ENCODE data around the gene IFITM5. TPM values are rescaled to one million over a fixed set of nuclear protein-coding genes. Genes with fewer than 3 reads are reported as not detected.

IFITM5 gene
- total and polyA plus RNA-seq, 9 of the 15 experiments (the other 6 are each of a cell fraction or from before 2014, with no cell fraction given) = 0.19 TPM; not detected in 8

- TF ChIP-seq ZBTB40 (IDR thresholded peaks at IDR 0.05) (peak; percentile 59; the same call in 1 of the 2 replicates), ZBTB40 (CRISPR knock-in tag; IDR thresholded peaks at IDR 0.05) (no peak), ATF2 (CRISPR knock-in tag; IDR thresholded peaks at IDR 0.05) (no peak), ATF7 (IDR thresholded peaks at IDR 0.05) (peak; percentile 22; the same call in 1 of the 2 replicates), HLTF (IDR thresholded peaks at IDR 0.05) (no peak), E2F6 (IDR thresholded peaks at IDR 0.05; ENCODE audit: borderline replicate concordance in 1 of 2, extremely low read depth in 1 of 2, insufficient read depth in 1 of 2, insufficient read length in 1 of 2, low read depth in 1 of 2, low read length in 1 of 2, poor library complexity in 1 of 2, severe bottlenecking in 1 of 2) (peak; percentile 44 to 57), MYBL2 (IDR thresholded peaks at IDR 0.05; ENCODE audit: low read depth) (no peak), MYBL2 (CRISPR knock-in tag; IDR thresholded peaks at IDR 0.05; ENCODE audit: borderline replicate concordance) (no peak), ATF4 (CRISPR knock-in tag; IDR thresholded peaks at IDR 0.05) (no peak), TFAP4 (CRISPR knock-in tag; IDR thresholded peaks at IDR 0.05; ENCODE audit: borderline replicate concordance) (no peak), ZBTB43 (CRISPR knock-in tag; IDR thresholded peaks at IDR 0.05) (no peak; the same call in 1 of the 2 replicates), KLF10 (CRISPR knock-in tag; IDR thresholded peaks at IDR 0.05) (no peak)
These were observed 11.4 kb downstream of the IFITM5 start (continued) for GRCh38 chr11:287821-288477.

All from K562 (cell line).